NOMO-1 treated with DMSO at 0.1 percent for 48 hours (cell line): ENCODE measurements around the gene AHRR.
"Not testable (repeated sequence)": the region's sequence is repeated elsewhere in the genome, so short reads cannot be mapped to it uniquely, and the experiment has no call there.

ENCODE experiments used
- DNase-seq: peaks from one replicate; lab custom pipeline; 2025; ENCODE audit not compliant: unreplicated experiment; lab: John Stamatoyannopoulos, UW

Gene AHRR

DNA sequence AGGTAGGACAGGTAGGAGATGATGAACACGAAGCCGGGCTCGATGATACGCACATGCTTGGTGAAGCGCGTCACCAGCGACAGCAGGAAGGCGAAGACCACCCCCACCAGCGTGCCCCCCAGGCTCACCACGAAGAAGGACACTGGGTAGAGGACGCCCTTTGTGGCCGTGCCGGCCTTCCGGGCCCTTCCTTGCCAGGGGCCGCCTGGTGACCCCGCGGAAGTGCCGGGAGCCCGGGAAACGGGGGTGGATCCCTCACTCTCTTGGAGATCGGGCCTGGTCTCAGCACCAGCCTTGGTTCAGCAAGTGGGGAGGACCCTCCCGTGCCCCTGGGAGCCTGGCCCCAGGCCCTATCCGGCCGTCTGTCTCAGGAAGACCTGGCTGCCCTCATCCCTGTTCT, 163.0 kb downstream of the AHRR start:
- DNase-seq = no peak

DNA sequence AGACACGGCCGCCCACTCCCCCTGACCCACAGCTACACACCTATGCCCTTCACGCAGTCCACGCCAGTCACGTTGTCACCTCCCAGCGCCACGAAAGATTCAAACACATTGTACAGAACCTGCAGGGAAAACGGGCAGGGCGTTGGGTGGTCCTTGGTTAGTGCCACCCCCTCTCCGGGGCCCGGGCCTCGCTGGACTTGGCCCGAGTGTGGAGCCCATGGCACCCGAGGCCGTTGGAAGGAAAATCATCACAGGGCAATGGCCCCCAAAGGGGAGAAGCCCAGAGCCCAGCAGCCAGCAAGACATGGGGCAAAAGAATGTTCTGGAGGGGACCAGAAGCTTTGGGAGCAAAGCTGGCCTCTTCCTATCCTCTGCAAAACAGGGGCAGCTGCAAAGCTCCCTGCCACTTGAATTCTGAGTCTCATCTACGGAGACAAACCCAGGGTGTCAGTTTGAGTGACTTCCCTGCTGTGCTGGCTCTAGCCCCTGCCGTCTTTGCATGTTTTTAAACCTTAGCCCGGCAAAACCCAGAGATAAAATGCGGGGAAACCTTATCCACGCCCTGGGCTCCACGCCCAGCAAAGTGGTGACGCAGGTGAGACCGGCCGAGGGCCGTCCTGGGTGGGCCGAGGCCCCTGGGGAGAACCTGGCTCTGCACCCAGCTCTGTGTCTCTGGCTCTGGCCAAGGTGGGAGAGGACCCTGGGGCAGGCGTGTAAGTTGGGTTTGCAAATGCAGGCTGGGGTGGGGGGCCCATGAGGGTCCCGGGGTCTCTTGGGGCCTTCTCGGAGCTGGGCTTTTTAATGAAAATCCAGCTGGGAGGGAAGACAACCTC, 163.8 kb downstream of the AHRR start:
- no peak for DNase-seq

DNA sequence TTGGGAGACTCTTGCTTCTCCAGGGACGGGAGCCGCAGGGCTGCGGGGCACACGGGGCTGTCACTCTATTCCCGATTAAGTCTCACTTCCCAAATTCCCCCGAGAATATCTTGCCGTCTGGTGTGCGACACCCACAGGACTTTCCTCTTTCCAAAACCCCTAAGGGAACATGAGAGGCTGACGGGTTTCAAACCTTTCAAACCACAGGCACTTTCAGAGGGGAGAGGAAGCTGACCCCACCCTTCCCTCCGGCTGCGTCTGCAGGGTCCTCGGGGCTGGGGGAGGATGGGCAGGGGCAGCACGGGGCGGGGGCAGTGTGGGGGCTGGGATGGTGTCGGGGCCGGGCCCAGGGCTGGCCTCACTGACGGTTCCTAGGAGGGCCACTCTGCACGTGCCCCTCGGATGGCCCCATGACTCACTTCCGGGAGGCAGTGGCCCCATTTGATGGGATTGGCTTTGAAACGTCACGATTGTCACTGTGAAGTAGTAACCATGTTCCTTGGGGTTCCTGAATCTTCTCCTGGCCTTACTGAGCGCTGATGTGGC, 164.5 kb downstream of the AHRR start:
- peak; percentile 97 for DNase-seq

DNA sequence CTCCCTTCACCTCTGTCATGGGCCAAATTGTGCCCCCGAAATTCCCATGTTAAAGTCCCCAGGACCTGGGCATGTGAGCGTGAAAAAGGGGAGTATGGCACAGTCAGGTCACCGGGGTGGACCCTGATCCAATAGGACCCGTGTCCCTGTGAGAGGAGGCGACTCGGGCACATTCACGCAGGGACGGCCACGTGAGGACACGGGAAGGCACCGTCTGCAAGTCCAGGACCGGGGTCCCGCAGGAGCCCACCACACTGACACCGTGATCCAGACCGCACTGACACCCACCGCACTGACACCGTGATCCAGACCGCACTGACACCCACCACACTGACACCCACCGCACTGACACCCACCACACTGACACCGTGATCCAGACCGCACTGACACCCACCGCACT, 165.1 kb downstream of the AHRR start:
- not testable (repeated sequence) for DNase-seq
